Activated CD8-positive, alpha-beta T cell treated with anti-CD3 and anti-CD28 coated beads for 36 hours (primary cell): ENCODE results near the gene GRK5. TPM values are rescaled to one million over a fixed set of nuclear protein-coding genes. Genes with fewer than 3 reads are reported as not detected.

Experiments
- ATAC-seq: fragments of 200-7000 bp; cut with Tn5 transposase; one replicate; pipeline ENCODE4 v1.10.0; 2021; ENCODE audit warnings: mild to moderate bottlenecking, moderate library complexity
- CTCF ChIA-PET: fragments of 350-600 bp; sonication (Branson Sonifier 250); formaldehyde crosslinking; loops from one replicate; lab custom pipeline; 2021; ENCODE audit warnings: antibody characterized with exemption; lab: Charles Lee
- POLR2A ChIA-PET: fragments of 350-600 bp; sonication (Branson Sonifier 250); formaldehyde crosslinking; loops from one replicate; lab custom pipeline; 2021; ENCODE audit warnings: antibody characterized with exemption; lab: Charles Lee
- DNase-seq: peaks from one replicate; pipeline ENCODE4 v3.0.0-alpha.2; 2020
- H3K27ac Mint-ChIP-seq: one replicate; pipeline ENCODE4 v1.8.0; 2021; ENCODE audit warnings: mild to moderate bottlenecking, mixed read lengths
- H3K27me3 Mint-ChIP-seq: one replicate; pipeline ENCODE4 v1.8.0; 2021; ENCODE audit warnings: mixed read lengths
- H3K36me3 Mint-ChIP-seq: one replicate; pipeline ENCODE4 v1.8.0; 2021; ENCODE audit warnings: low read depth, mixed read lengths
- H3K4me1 Mint-ChIP-seq: one replicate; pipeline ENCODE4 v1.8.0; 2021; ENCODE audit warnings: low read depth, mixed read lengths
- H3K4me3 Mint-ChIP-seq: one replicate; pipeline ENCODE4 v1.8.0; 2021; ENCODE audit warnings: mild to moderate bottlenecking, moderate library complexity, mixed read lengths
- H3K9me3 Mint-ChIP-seq: one replicate; pipeline ENCODE4 v1.8.0; 2021; ENCODE audit warnings: mixed read lengths
- CTCF ChIP-seq: fragments of 200-600 bp; IDR thresholded peaks from one replicate; pipeline ENCODE4 v1.8.0; 2022; ENCODE audit warnings: antibody characterized with exemption, mild to moderate bottlenecking
- intact Hi-C: fragments of 100-400 bp; cut with micrococcal nuclease; formaldehyde crosslinking; loops from one replicate; pipeline ENCODE4 v1.10.0; 2022
- total RNA-seq, 2 experiments: library from RNA; stranded (reverse); gene quantifications; one replicate each; pipeline ENCODE4 v1.2.3, GENCODE V29; 2021

GRK5 gene
- total RNA-seq, 2 experiments from 2014 or later, result 14.8 to 15.6 TPM

- intact Hi-C loops, result no loop called here
- no peaks in the 10 kb centered on the region for H3K36me3 Mint-ChIP-seq
- H3K4me1 Mint-ChIP-seq, result peaks cover 30% of the 10 kb centered on the region
- peak overlapping the region; percentile 76 for H3K27ac Mint-ChIP-seq
- CTCF ChIA-PET, result interaction anchor here (1.2 to 3.7 kb wide), 5 partner anchors 13 to 223 kb away, joined by 3 to 31 read pairs (median 4); partner anchors contain the start of gene GRK5
- no peak for TF ChIP-seq CTCF
- H3K27me3 Mint-ChIP-seq, result no peaks in the 10 kb centered on the region
- peak; percentile 87 for ATAC-seq
- POLR2A ChIA-PET, result interaction anchor here (1.0 kb wide), 1 partner anchor 10 kb away, joined by 3 read pairs; no protein-coding TSS in a partner anchor
- no peaks in the 10 kb centered on the region for H3K9me3 Mint-ChIP-seq
- H3K4me3 Mint-ChIP-seq, result no peak overlapping the region
- DNase-seq, result no peak
Measured at GRCh38 chr10:119221666-119222065, 14.3 kb downstream of the GRK5 start.

GRCh38 chr10:119222537-119222936 is 15.2 kb downstream of the GRK5 start:
- Mint-ChIP-seq H3K4me3 (no peak overlapping the region), H3K27me3 (no peaks in the 10 kb centered on the region), H3K27ac (no peak overlapping the region), H3K4me1 (peaks cover 26% of the 10 kb centered on the region), H3K9me3 (no peaks in the 10 kb centered on the region), H3K36me3 (no peaks in the 10 kb centered on the region)
- TF ChIP-seq CTCF, result no peak
- no peak for ATAC-seq
- intact Hi-C loops, result no loop called here
- DNase-seq, result no peak
- ChIA-PET CTCF (interaction anchor here (0.7 to 3.7 kb wide), 6 partner anchors 10 to 222 kb away, joined by 3 to 31 read pairs (median 4); partner anchors contain the start of gene GRK5), POLR2A (interaction anchor here (1.0 kb wide), 2 partner anchors 11 to 16 kb away, joined by 3 to 5 read pairs; no protein-coding TSS in a partner anchor)

GRCh38 chr10:119222966-119223386 is 15.6 kb downstream of the GRK5 start:
- no peak for DNase-seq
- intact Hi-C loops, result no loop called here
- Mint-ChIP-seq H3K4me1 (peaks cover 26% of the 10 kb centered on the region), H3K9me3 (no peaks in the 10 kb centered on the region), H3K27ac (no peak overlapping the region), H3K36me3 (no peaks in the 10 kb centered on the region), H3K27me3 (no peaks in the 10 kb centered on the region), H3K4me3 (no peak overlapping the region)
- ChIA-PET CTCF (interaction anchor here (0.7 to 3.7 kb wide), 5 partner anchors 11 to 222 kb away, joined by 3 to 31 read pairs (median 4); partner anchors contain the start of gene GRK5), POLR2A (interaction anchor here (1.0 kb wide), 2 partner anchors 15 to 16 kb away, joined by 4 to 5 read pairs; no protein-coding TSS in a partner anchor)
- ATAC-seq, result no peak
- no peak for TF ChIP-seq CTCF

GRCh38 chr10:119225083-119225658 is 17.8 kb downstream of the GRK5 start:
- CTCF ChIA-PET, result interaction anchor here (3.7 kb wide), 1 partner anchor 17 kb away, joined by 31 read pairs; the partner anchor contains the start of gene GRK5
- Mint-ChIP-seq H3K27ac (no peak overlapping the region), H3K9me3 (no peaks in the 10 kb centered on the region), H3K4me1 (peaks cover 25% of the 10 kb centered on the region), H3K4me3 (no peak overlapping the region), H3K27me3 (no peaks in the 10 kb centered on the region), H3K36me3 (no peaks in the 10 kb centered on the region)
- DNase-seq (no peak), ATAC-seq (no peak)
- intact Hi-C loops, result no loop called here
- TF ChIP-seq CTCF, result no peak
- POLR2A ChIA-PET, result interaction anchor here (0.7 kb wide), 1 partner anchor 256 kb away, joined by 4 read pairs; no protein-coding TSS in a partner anchor

- no peak for ATAC-seq
- ChIA-PET POLR2A (no interaction called here), CTCF (interaction anchor here (1.4 kb wide), 1 partner anchor 41 kb away, joined by 4 read pairs; no protein-coding TSS in a partner anchor)
- no peak for DNase-seq
- peaks cover 24% of the 10 kb centered on the region for H3K4me1 Mint-ChIP-seq
- no peak overlapping the region for H3K27ac Mint-ChIP-seq
- H3K4me3 Mint-ChIP-seq, result no peak overlapping the region
- H3K36me3 Mint-ChIP-seq, result peaks cover 17% of the 10 kb centered on the region
- peaks cover 17% of the 10 kb centered on the region for H3K9me3 Mint-ChIP-seq
- TF ChIP-seq CTCF, result no peak
- intact Hi-C loops, result no loop called here
- no peaks in the 10 kb centered on the region for H3K27me3 Mint-ChIP-seq
Measured at GRCh38 chr10:119227825-119228224, 20.5 kb downstream of the GRK5 start.
